Osteocyte (in vitro differentiated cells): Measurements from ENCODE around the gene BECN2. TPM values are rescaled to one million over a fixed set of nuclear protein-coding genes. Genes with fewer than 3 reads are reported as not detected.

Experiments used
- DNase-seq: peaks from one replicate; pipeline ENCODE4 v3.0.0; 2021; ENCODE audit warnings: mixed read lengths; ENCODE audit not compliant: unreplicated experiment; ENCODE audit errors: extremely low spot score
- H3K27ac Mint-ChIP-seq: one replicate; pipeline ENCODE4 v1.8.0; 2021; ENCODE audit warnings: mild to moderate bottlenecking, mixed read lengths; ENCODE audit not compliant: unreplicated experiment
- H3K27me3 Mint-ChIP-seq: one replicate; pipeline ENCODE4 v1.8.0; 2021; ENCODE audit warnings: mixed read lengths; ENCODE audit not compliant: unreplicated experiment
- H3K36me3 Mint-ChIP-seq: one replicate; pipeline ENCODE4 v1.8.0; 2021; ENCODE audit warnings: mixed read lengths; ENCODE audit not compliant: unreplicated experiment
- H3K4me1 Mint-ChIP-seq: one replicate; pipeline ENCODE4 v1.8.0; 2021; ENCODE audit warnings: mixed read lengths; ENCODE audit not compliant: unreplicated experiment
- H3K4me3 Mint-ChIP-seq: one replicate; pipeline ENCODE4 v1.8.0; 2021; ENCODE audit warnings: mild to moderate bottlenecking, moderate library complexity, mixed read lengths; ENCODE audit not compliant: unreplicated experiment
- H3K9me3 Mint-ChIP-seq: one replicate; pipeline ENCODE4 v1.8.0; 2021; ENCODE audit warnings: mixed read lengths; ENCODE audit not compliant: unreplicated experiment
- total RNA-seq: library from RNA; stranded (reverse); gene quantifications from 2 replicates; pipeline ENCODE4 v1.2.1, GENCODE V29; 2021
- TF ChIP-seq, protein P1 (sequence below): fragments of 200-600 bp; sonication (generic); IDR thresholded peaks from 2 replicates; pipeline ENCODE4 v1.5.0; 2021; ENCODE audit warnings: antibody characterized with exemption, mild to moderate bottlenecking, moderate library complexity

BECN2 gene
- total RNA-seq, 1 donor from 2014 or later, result not detected

DNA sequence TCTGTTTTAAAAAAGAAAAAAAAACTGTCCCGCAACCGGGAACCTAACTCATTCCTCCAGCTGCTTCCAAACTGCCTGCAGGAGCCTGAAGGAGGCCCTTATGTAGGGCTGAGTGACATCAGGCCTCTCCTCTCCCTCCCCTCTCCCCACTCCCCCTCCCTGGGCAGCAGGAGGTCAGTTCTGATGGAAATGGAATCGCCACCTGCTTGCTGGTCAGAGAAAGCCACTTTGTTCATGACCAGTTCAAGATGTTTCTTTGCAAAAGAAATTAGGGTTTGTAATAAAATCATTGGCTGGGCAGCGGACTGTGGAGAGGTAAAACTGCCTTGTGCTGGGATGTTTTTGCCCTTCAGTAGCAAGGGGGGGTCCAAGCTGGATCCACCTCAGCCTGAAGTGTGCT is 41.5 kb downstream of the BECN2 start, which contains the start of gene MAP1LC3C:
Gene MAP1LC3C (minus strand): TSS at position 73 of the 400 bp plus-strand sequence. CDS start 90 bp downstream, outside the sequence.
- peaks cover 11% of the 10 kb centered on the region for H3K4me1 Mint-ChIP-seq
- no peaks in the 10 kb centered on the region for H3K36me3 Mint-ChIP-seq
- DNase-seq, result no peak
- no peak within 1 kb of the TSS for H3K27ac Mint-ChIP-seq
- H3K9me3 Mint-ChIP-seq, result no peaks in the 10 kb centered on the region
- TF ChIP-seq, protein P1, sequence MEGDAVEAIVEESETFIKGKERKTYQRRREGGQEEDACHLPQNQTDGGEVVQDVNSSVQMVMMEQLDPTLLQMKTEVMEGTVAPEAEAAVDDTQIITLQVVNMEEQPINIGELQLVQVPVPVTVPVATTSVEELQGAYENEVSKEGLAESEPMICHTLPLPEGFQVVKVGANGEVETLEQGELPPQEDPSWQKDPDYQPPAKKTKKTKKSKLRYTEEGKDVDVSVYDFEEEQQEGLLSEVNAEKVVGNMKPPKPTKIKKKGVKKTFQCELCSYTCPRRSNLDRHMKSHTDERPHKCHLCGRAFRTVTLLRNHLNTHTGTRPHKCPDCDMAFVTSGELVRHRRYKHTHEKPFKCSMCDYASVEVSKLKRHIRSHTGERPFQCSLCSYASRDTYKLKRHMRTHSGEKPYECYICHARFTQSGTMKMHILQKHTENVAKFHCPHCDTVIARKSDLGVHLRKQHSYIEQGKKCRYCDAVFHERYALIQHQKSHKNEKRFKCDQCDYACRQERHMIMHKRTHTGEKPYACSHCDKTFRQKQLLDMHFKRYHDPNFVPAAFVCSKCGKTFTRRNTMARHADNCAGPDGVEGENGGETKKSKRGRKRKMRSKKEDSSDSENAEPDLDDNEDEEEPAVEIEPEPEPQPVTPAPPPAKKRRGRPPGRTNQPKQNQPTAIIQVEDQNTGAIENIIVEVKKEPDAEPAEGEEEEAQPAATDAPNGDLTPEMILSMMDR, result no peak
- no peaks in the 10 kb centered on the region for H3K27me3 Mint-ChIP-seq
- peak within 1 kb of the TSS; percentile 70 for H3K4me3 Mint-ChIP-seq

DNA sequence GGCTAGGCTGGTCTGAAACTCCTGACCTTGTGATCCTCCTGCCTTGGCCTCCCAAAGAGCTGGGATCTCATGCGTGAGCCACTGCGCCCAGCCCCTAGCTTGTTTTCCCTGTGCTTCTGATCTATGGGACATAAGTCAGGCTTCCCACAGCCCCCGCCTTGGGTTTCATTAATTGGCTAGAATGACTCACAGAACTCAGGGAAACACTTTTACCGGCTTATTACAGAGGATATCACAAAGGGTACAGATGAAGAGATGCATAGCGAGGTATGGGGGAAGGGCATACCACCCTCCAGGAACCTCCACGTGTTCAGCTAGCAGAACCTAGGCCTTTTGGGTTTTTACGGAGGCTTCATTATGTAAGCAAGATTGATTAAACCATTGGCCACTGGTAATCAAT is 42.9 kb downstream of the BECN2 start:
- Mint-ChIP-seq H3K27ac (no peak overlapping the region), H3K36me3 (no peaks in the 10 kb centered on the region), H3K4me1 (peaks cover 15% of the 10 kb centered on the region), H3K9me3 (no peaks in the 10 kb centered on the region), H3K27me3 (no peaks in the 10 kb centered on the region), H3K4me3 (no peak overlapping the region)
- no peak for DNase-seq
- TF ChIP-seq, protein P1, result no peak

DNA sequence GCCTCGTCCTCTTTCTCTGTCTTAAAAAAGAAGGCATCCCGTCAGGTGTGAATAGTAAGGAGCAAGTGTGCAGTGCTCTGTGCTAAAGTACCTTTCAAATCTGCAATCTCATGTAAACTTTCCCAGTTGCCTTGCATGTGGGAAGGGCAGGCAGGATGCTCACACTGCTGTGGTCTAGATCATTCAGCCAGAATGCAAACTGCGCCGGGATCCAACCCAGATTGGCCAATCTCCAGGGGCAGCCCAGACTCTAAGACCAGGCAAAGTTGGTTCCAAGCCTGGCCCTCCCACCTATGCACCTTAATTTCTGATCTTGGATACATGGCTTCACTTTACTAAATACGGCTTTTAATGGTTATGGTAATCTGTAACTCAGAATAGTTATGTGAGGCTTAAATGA is 44.5 kb downstream of the BECN2 start:
- no peaks in the 10 kb centered on the region for H3K36me3 Mint-ChIP-seq
- no peak for DNase-seq
- TF ChIP-seq, protein P1, result no peak
- no peaks in the 10 kb centered on the region for H3K27me3 Mint-ChIP-seq
- no peak overlapping the region for H3K27ac Mint-ChIP-seq
- H3K9me3 Mint-ChIP-seq, result no peaks in the 10 kb centered on the region
- H3K4me3 Mint-ChIP-seq, result no peak overlapping the region
- peaks cover 15% of the 10 kb centered on the region for H3K4me1 Mint-ChIP-seq

DNA sequence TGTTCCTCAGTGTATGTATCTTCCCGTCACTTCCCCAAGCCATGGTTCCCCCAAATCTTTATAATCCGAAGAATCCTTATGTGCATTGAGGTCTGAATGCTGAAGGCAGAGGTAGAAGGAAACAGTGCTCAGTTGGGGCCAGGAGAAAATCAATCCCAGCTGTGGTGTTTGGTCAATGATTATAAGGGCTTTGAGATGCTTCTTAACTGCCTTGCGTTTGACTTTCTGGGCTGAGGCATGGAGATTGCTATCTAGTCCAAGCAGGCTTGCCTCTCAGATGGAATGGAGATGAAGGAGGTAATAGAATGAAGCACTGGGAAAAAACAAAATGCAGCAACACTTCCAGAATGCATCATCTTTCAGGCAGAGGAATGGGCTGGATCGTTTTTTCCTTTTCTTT is 44.9 kb downstream of the BECN2 start:
- no peak overlapping the region for H3K4me3 Mint-ChIP-seq
- no peaks in the 10 kb centered on the region for H3K9me3 Mint-ChIP-seq

DNA sequence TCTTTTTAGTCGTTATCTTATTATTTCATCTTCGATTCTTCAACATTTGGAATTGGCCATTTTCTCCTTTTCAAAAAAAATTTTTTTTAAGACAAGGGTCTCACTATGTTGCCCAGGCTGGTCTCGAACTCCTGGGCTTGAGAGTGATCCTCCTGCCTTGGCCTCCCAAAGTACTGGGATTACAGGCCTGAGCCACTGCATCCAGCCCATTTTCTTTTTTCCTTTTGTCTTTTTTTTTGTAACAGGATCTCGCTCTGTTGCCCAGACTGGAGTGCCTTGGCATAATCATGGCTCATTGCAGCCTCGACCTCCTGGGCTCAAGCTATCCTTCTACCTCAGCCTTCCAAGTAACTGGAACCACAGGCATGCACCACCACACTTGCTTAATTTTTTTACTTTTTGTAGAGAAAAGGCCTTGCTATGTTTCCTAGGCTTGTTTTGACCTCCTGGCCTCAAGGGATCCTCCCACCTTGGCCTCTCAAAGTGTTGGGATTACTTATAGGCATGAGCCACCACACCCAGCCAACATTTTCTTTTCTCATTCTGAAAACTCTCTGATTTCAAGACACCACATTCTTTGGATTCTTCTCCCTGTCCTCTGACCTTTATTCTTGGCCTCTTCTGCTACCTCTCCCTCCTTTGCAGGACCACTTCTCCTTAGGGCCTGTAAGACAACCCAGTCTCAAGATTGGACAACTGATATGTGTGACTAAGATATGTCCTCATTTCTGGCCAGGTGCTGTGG is 47.4 kb downstream of the BECN2 start:
- Mint-ChIP-seq H3K4me3 (no peak overlapping the region), H3K27ac (no peak overlapping the region), H3K27me3 (peaks cover 10% of the 10 kb centered on the region), H3K9me3 (no peaks in the 10 kb centered on the region), H3K4me1 (peaks cover 4% of the 10 kb centered on the region), H3K36me3 (no peaks in the 10 kb centered on the region)
- TF ChIP-seq, protein P1, result no peak
- no peak for DNase-seq

More for the DNA sequence above, 44.9 kb downstream of the BECN2 start:
- DNase-seq, result no peak
- peaks cover 15% of the 10 kb centered on the region for H3K4me1 Mint-ChIP-seq
- TF ChIP-seq, protein P1, result no peak
- no peaks in the 10 kb centered on the region for H3K36me3 Mint-ChIP-seq
- peaks cover 1% of the 10 kb centered on the region for H3K27me3 Mint-ChIP-seq
- H3K27ac Mint-ChIP-seq, result no peak overlapping the region
